Stomach (tissue), 9 donors: ENCODE measurements around the gene CIC. TPM values are rescaled to one million over a fixed set of nuclear protein-coding genes. Genes with fewer than 3 reads are reported as not detected.

ENCODE experiments used
- DNase-seq, 2 donors: peaks; one replicate each; pipeline versions ENCODE4 v3.0.0 to v3.0.0-alpha.2; 2013 to 2019
- H3K27ac ChIP-seq, 5 donors: fragments of 200-600 bp in 4 of 5; sonication (generic) in 4 of 5; one replicate each; pipeline ENCODE4 v1.5.1; 2013 to 2019; ENCODE audit warnings: mild to moderate bottlenecking in 1 of 5, moderate library complexity in 1 of 5
- H3K27me3 ChIP-seq, 3 donors: fragments of 200-600 bp; sonication (generic); one replicate each; pipeline ENCODE4 v1.5.1; 2017 to 2019; ENCODE audit warnings: mixed run types in 1 of 3
- H3K36me3 ChIP-seq, 4 donors: fragments of 200-600 bp; sonication (generic); 1 replicate in 3 of 4; 2 replicates in 1 of 4; pipeline ENCODE4 v1.5.1; 2016 to 2019
- H3K4me1 ChIP-seq, 4 donors: fragments of 200-600 bp; sonication (generic); one replicate each; pipeline ENCODE4 v1.5.1; 2016 to 2019
- H3K4me3 ChIP-seq, 4 donors: fragments of 200-600 bp; sonication (generic) in 3 of 4; one replicate each; pipeline ENCODE4 v1.5.1; 2016 to 2019; ENCODE audit warnings: mild to moderate bottlenecking in 1 of 4
- H3K9me3 ChIP-seq, 4 donors: fragments of 200-600 bp; sonication (generic); one replicate each; pipeline ENCODE4 v1.5.1; 2016 to 2019
- CTCF ChIP-seq, 7 experiments: fragments of 450-650 bp in 4 of 7; fragments of 200-600 bp in 3 of 7; sonication (generic) in 3 of 7; IDR thresholded peaks; one replicate each; pipeline ENCODE4 v1.5.1; 2016 to 2019; ENCODE audit warnings: antibody characterized with exemption in 7 of 7, control low read depth in 2 of 7, mild to moderate bottlenecking in 1 of 7
- EP300 ChIP-seq: sonication (generic); formaldehyde crosslinking; IDR thresholded peaks from one replicate; pipeline ENCODE4 v1.6.1; 2017; ENCODE audit warnings: antibody characterized with exemption
- POLR2A ChIP-seq, 4 donors: fragments of 450-650 bp; IDR thresholded peaks; one replicate each; pipeline ENCODE4 v1.6.1; 2016; ENCODE audit warnings: antibody characterized with exemption in 4 of 4, control low read depth in 2 of 4, mild to moderate bottlenecking in 1 of 4, moderate library complexity in 1 of 4
- POLR2AphosphoS5 ChIP-seq, 3 donors: sonication (generic); formaldehyde crosslinking; IDR thresholded peaks; one replicate each; pipeline ENCODE4 v1.6.1; 2016; ENCODE audit warnings: antibody characterized with exemption in 3 of 3
- WGBS, 5 donors: extraction: QIAGEN DNeasy Blood & Tissue Kit in 3 of 5; methylation state at CpG; one replicate each; pipeline versions ENCODE4 v1.1.5 to v1.1.7; 2013 to 2018; 5-methylcytosine and 5-hydroxymethylcytosine counted together
- intact Hi-C: fragments of 100-400 bp; cut with DNase I; formaldehyde crosslinking; loops from one replicate; pipeline ENCODE4 v1.15.1; 2023; ENCODE audit warnings: low total_unique reads
- polyA plus RNA-seq, 3 donors: library from polyadenylated mRNA; stranded (reverse); fragments of 200-250 nt; gene quantifications; one replicate each; pipeline ENCODE4 v1.2.3, GENCODE V29; 2013
- total RNA-seq, 5 donors: library from RNA; depleted of rRNA; stranded (reverse); fragments of >200 nt; gene quantifications; one replicate each; pipeline versions ENCODE4 v1.1.0 to v1.2.3, GENCODE V29; 2014 to 2016
- donor health status: healthy with polysubstance abuse.
- donor health status: Bipolar disorder and iron deficiency.
- donor health status: healthy.

CIC gene
- total and polyA plus RNA-seq, 8 donors, result 15.4 to 60.3 (median 26.6) TPM

- whole genome bisulfite sequencing, 5 donors, result 57 to 79% (median 70%) methylated on average over 8 of the region's 8 CpGs
- Histone ChIP-seq H3K9me3 (no peaks in the 10 kb centered on the region), H3K27ac (no peak overlapping the region), H3K4me3 (no peak overlapping the region), H3K4me1 (peaks cover 10 to 30% (median 20%) of the 10 kb centered on the region in 4 donors), H3K27me3 (no peaks in the 10 kb centered on the region), H3K36me3 (no peaks in the 10 kb centered on the region)
- intact Hi-C loops, result no loop called here
- no peak for TF ChIP-seq POLR2A (IDR thresholded peaks at IDR 0.05)
- no peak for TF ChIP-seq EP300
- TF ChIP-seq CTCF (IDR thresholded peaks at IDR 0.05), result no peak
- no peak for TF ChIP-seq POLR2AphosphoS5 (IDR thresholded peaks at IDR 0.05)
- DNase-seq, result no peak
Measured at GRCh38 chr19:42303876-42304275, 34.8 kb downstream of the CIC start.

DNA sequence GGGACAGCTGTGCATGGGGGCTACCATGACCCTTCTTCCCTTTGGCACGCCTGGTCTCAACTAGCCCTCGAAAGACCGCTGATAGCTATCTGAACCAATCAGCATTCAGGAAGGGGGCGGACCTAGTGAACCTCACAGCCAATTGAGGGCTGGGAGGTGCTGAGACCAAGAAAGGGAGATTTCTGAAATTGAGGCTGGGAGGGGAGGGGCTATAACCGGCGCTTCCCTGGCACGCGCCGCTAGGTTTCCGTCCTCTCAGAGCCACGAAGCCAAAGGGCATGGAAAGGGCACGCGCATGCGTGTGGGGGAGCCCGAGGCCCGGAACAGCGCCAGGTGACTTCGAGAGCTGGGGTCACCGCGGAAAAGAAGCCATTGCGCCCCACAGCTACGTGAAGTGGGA is 37.6 kb downstream of the CIC start:
- Histone ChIP-seq H3K9me3 (no peaks in the 10 kb centered on the region), H3K36me3 (no peaks in the 10 kb centered on the region), H3K27me3 (peaks cover 0 to 16% (median 0%) of the 10 kb centered on the region in 3 donors), H3K4me1 (peaks cover 4 to 24% (median 15%) of the 10 kb centered on the region in 4 donors), H3K4me3 (no peak overlapping the region), H3K27ac (no peak overlapping the region)
- 85 to 90% (median 88%) methylated on average over 22 of the region's 22 CpGs for WGBS, 5 donors
- TF ChIP-seq POLR2AphosphoS5 (IDR thresholded peaks at IDR 0.05) (no peak), CTCF (IDR thresholded peaks at IDR 0.05) (no peak)
- DNase-seq, result no peak
- intact Hi-C loops, result no loop called here

- Histone ChIP-seq H3K36me3 (no peaks in the 10 kb centered on the region), H3K4me3 (no peak overlapping the region), H3K9me3 (no peaks in the 10 kb centered on the region), H3K27me3 (peaks cover 2 to 47% (median 23%) of the 10 kb centered on the region in 3 donors), H3K27ac (no peak overlapping the region), H3K4me1 (peaks cover 13 to 16% (median 15%) of the 10 kb centered on the region in 4 donors)
- TF ChIP-seq POLR2A (IDR thresholded peaks at IDR 0.05), result no peak
- no peak for TF ChIP-seq EP300
- TF ChIP-seq POLR2AphosphoS5 (IDR thresholded peaks at IDR 0.05), result no peak
- WGBS, 5 donors, result 89 to 93% (median 91%) methylated on average over 8 to 14 of the region's 14 CpGs
- intact Hi-C loops, result no loop called here
- DNase-seq, result no peak
Measured at GRCh38 chr19:42309686-42310085, 40.6 kb downstream of the CIC start.

- Histone ChIP-seq H3K4me1 (peaks cover 13 to 19% (median 17%) of the 10 kb centered on the region in 4 donors), H3K27me3 (peaks cover 2 to 66% (median 27%) of the 10 kb centered on the region in 3 donors), H3K9me3 (no peaks in the 10 kb centered on the region), H3K36me3 (no peaks in the 10 kb centered on the region), H3K4me3 (no peak overlapping the region), H3K27ac (no peak overlapping the region)
- intact Hi-C loops, result no loop called here
- peak in 1 of 2 donors; percentile 43 for DNase-seq
- WGBS, 5 donors, result 55 to 84% (median 69%) methylated on average over 2 of the region's 2 CpGs
- TF ChIP-seq POLR2A (IDR thresholded peaks at IDR 0.05) (no peak), CTCF (IDR thresholded peaks at IDR 0.05) (no peak), EP300 (no peak), POLR2AphosphoS5 (IDR thresholded peaks at IDR 0.05) (no peak)
Measured at GRCh38 chr19:42311657-42312056, 42.6 kb downstream of the CIC start.

DNA sequence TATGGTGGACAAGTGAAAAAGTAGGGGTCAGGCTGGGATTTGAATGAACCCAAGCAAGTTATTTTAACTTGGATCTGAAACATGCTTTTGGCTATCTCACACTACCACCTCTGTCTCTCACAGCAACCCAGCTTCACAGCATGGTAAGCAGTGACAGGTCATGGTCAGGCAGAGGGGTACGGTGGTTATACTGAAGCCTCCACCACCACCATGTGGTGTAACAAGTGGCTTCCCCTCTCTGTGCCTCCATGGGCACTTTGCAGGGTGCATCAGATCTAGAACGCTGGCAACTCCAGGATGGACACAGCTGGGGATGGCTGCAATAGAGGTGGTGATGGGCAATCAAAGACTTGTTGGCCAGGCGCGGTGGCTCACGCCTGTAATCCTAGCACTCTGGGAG is 43.3 kb downstream of the CIC start:
- no peaks in the 10 kb centered on the region for H3K9me3 ChIP-seq
- H3K36me3 ChIP-seq, result no peaks in the 10 kb centered on the region
- H3K4me1 ChIP-seq, result peaks cover 13 to 23% (median 18%) of the 10 kb centered on the region in 4 donors
- intact Hi-C loops, result no loop called here
- no peak for TF ChIP-seq CTCF (IDR thresholded peaks at IDR 0.05)
- no peak for TF ChIP-seq POLR2A (IDR thresholded peaks at IDR 0.05)
- no peak for TF ChIP-seq EP300
- TF ChIP-seq POLR2AphosphoS5 (IDR thresholded peaks at IDR 0.05), result no peak
- peaks cover 2 to 66% (median 27%) of the 10 kb centered on the region in 3 donors for H3K27me3 ChIP-seq
- WGBS, 5 donors, result 79 to 85% (median 82%) methylated on average over 4 to 5 of the region's 5 CpGs
- no peak for DNase-seq
- H3K27ac ChIP-seq, result no peak overlapping the region
- H3K4me3 ChIP-seq, result no peak overlapping the region
